SH-SY5Y (cell line): ENCODE results near the gene NHLRC4.

ENCODE experiments used
- GATA2 ChIP-seq: IDR thresholded peaks from 2 replicates; pipeline ENCODE4 v1.6.1; 2011; ENCODE audit warnings: mild to moderate bottlenecking, low read depth, low read length
- GATA3 ChIP-seq: IDR thresholded peaks from 2 replicates; pipeline ENCODE4 v1.6.1; 2011; ENCODE audit warnings: low read depth, mild to moderate bottlenecking, low read length, moderate library complexity

NHLRC4 gene

DNA sequence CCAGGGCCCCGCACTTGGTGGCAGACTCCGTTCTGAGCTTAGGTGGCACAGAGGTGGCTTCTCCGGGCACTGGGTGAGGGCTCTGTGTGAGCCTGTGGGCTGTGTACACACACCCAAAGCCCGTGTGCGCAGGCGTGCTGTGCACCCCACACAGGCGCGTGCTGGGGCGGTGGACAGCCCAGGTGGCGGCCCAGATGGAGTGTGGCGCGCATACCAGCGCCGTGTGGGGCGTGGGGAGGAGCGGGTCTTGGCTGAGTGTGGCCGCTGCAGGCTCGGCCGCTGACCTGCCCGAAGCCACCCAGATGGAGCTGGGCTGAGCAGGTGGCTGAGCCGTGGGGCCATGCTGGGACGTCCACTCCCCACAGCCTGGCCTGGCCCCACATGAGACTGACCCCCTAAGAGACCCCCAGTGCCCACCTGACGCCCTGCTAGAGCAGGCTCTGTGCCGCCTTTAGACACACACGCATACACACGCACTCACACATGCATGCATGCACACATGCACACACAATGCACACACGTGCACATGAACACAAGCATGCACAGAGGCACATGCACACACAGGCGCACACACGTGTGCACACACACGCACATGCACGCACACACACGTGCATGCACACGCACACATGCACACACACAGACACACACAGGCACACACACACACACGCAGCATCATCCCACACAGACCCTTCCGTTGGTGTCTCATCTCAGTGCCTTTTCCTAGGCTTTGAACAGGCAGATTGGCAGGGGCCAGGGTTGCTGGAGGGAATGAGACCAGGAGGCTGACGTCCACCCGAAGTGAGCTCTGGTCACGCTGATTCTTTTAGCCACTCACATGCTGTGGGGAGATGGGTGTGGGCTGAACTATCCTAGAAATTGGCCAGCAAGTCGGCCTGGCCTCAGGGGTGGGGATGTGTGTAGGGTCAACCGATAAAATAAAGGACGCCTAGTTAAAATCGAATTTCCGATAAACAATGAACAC lies 4.6 kb upstream of the NHLRC4 start:
- TF ChIP-seq GATA3 (no peak), GATA2 (no peak)

DNA sequence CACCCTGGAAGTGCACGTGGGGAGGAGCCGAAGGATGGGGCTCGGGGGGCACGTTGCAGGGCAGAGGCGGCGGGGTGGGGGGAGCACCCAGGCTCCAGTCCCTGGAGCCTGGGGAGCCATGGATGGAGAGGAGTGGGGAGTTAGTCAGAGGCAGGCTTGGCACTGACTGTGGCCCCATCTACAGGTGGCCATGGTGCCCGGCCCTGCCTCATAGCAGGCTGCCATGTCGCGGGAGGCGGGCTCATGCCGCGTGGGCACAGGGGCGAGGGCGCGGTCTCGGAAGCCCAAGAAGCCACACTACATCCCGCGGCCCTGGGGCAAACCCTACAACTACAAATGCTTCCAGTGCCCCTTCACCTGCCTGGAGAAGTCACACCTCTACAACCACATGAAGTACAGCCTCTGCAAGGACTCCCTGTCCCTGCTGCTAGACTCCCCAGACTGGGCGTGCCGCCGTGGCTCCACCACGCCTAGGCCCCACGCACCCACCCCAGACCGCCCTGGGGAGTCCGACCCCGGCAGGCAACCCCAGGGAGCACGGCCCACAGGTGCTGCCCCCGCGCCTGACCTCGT lies 3.6 kb upstream of the NHLRC4 start:
- TF ChIP-seq GATA2 (no peak), GATA3 (no peak)

DNA sequence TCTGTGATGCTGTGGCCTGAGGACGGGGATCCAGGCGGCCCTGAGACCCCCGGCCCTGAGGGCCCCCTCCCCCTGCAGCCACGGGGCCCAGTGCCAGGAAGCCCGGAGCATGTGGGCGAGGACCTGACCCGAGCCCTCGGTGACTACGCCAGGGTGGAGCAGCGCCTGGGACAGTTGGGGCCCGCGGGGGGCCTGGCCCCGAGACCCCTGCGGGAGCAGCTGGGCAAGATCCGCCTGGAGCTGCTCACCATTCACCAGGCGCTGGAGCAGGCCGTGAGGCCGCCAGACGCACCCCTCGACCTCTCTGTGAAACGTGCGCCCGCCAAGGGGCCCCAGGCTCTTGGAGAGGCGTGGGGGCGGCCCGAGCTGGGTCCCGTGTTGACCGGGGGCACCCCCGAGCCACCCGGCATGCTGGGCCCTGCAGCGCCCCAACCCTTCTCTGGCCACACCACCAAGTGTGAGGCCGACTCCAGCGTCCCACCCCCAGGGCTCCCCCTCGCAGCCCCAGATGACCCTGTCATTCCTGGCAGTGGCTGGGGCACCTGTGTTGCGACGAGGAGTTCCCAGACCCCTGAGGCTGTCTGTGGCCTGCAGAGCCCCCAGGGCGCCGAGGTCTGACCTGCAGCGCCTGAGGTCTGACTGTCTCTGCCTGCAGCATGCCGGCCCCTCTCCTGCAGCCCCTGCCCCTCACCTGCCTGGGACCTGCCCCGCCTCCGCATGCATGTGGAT lies 2.0 kb upstream of the NHLRC4 start:
- TF ChIP-seq GATA2 (no peak), GATA3 (no peak)

DNA sequence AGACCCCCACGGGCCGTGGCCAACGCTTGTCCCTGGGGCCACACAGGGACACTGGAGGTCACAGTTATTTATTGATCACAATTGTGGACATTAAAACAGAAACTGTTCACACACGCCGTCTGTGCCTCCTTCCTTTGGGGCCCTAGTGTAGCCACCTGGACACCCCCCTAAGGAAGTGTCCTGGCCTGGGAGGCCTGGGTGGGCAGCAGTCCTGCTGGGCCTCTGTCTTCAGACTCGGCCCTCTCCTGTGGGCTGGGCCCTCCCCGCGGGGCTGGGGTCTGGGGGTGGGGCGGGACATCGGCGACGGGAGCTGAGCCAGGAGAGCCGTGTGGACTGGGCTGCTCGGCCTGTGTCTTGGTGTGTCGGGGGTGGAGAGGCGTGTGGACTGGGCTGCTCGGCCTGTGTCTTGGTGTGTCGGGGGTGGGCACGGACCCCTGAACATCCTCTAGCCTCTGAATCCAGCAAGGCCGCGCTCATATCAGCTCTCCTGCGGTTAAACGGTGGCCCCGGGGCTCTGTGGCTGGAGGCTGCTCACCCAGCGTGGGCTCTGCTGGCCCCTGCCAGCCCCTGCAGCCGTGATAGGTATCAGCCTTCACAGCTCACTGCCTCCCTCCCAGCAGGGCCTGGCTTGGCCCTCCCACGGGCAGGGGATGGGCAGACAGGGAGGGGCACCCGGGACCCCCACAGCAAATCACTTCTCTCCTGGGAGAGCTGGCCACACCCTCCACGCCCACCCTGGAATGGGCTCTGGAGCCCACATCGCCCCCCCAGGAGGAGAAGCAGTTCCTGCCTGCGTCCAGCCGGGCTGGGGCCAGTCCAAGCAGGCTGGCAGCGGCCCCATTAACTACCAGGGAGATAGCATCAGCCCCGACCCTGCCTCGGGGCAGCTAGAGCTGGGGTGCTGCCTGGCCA lies 1.1 kb upstream of the NHLRC4 start:
- TF ChIP-seq GATA2 = peak; percentile 98
- TF ChIP-seq GATA3 = no peak

DNA sequence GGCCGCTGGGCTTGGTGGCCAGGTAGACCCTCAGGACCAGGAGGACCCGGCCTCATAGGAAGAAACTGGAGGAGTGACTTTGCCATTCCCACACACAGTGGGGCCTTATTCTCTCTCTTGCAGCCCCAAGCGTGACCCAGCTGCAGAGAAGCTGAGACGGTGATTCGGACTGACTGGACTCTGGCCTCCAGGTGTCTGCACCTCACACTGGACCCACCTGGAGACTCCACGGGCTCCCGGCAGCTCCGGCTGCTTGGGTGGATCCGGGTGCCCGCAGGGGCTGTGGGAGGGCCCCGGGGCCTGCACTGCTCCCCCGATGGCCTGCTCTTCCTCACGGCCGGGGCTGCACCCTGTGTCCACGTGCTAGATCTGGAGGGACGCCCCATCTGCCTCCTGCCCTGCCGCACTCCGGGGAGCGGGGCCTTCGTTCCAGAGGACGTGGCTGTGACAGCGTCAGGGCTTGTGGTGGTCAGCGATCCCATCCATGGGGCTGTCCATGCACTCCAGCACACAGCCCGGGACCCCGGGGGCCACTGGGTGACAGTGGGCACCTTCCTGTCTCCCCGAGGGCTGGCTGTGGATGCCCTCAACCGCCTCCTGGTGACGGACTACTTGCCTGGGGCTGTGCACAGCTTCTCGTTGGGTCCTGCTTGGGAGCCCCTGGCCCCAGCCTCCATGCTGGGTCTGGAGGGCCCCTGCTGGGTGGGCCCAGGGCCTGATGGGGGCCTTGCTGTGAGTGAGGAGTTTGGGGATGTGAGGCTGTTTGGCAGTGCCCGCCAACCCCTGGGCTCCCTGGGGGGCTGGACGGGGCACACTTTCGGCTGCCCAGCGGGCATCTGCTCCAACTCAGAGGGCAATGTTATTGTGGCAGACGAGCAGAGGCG lies 810 bp downstream of the NHLRC4 start:
- TF ChIP-seq GATA2 (no peak), GATA3 (no peak)

DNA sequence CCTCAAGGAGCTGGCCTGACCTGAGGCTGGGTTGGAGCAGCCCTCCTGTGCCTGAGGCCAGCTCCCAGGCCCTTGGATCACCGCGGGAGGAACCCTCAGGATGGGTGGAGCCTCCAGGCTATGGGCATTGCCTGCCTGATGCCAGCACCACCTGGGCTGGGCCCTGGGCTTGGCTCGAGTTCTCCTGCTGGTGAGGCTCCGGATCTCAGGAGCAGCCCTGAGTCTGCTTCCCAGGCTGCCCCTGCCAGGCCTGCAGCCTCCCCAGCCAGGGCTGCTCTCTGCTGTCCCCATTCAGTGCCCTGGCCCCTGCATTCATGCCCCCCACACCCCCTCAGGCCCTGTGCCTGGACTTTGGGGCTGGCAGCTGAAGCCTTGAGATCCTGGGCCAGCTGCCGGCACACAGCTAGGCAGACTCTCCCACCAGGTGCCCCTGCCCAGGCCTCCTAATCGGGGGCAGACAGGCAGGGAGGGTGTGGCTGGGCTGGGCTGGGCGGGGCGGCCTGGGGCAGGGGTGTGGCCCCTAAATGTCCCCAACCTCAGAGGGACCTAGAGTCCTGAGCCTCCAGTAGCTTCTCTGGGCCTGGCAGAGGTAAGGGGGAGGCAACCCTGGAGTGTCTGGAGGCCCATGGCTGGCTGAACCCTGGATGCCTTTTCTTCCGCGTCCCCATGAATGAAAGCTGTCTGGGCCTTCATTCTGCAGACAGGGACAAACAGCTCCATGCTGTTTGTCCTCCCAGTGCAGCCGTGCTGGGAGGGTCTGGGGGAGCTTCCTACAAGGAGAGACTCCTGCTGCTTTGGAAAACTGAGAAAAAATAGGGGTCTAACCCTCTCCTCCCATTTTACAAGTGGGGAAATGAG lies 1.8 kb downstream of the NHLRC4 start:
- TF ChIP-seq GATA3 (no peak), GATA2 (no peak)

DNA sequence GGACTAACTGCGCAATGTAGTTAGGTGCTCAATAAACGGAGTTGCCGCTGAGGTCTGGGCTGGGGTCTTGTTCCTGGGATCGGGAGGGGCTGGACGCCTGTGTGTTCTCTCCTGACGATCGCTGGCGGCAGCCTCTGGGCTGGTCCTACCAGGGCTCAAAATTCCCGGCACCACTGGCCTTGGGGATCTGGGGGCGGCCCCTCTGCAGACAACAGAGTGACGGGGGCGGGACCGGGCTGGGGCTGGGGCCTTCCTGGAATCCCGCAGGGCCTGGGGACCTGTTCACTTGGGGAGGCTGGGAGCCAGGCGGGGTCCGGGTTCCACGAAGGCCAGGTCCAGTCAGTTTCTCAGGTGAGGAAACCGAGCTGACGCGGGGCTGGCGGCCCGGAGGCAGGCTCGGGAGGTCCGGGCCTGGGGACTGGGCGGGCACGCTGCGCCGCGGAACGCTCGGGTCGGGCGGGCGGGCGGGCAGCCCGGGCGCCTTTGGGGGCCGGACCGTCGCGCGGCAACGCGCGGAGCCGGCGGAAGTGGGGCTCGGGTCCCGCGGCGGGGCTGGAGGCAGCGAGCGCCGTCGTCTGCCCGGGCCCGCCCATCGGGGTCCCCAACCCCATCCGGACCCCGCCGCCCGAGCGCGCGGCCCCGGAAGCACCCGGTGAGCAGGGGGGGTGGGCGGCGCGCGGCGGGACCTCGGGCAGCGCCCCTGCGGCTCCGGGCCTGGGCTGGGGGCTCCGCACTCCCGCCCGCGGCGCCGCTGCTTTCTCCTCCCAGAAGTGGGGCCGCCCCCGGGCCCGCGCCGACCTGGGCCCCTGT lies 2.8 kb downstream of the NHLRC4 start, which contains the start of gene PIGQ:
TSS of gene PIGQ (plus strand) at position 524 of the 810 bp plus-strand sequence. CDS start 4,107 bp downstream, outside the sequence.
- TF ChIP-seq GATA3 (no peak), GATA2 (no peak)

DNA sequence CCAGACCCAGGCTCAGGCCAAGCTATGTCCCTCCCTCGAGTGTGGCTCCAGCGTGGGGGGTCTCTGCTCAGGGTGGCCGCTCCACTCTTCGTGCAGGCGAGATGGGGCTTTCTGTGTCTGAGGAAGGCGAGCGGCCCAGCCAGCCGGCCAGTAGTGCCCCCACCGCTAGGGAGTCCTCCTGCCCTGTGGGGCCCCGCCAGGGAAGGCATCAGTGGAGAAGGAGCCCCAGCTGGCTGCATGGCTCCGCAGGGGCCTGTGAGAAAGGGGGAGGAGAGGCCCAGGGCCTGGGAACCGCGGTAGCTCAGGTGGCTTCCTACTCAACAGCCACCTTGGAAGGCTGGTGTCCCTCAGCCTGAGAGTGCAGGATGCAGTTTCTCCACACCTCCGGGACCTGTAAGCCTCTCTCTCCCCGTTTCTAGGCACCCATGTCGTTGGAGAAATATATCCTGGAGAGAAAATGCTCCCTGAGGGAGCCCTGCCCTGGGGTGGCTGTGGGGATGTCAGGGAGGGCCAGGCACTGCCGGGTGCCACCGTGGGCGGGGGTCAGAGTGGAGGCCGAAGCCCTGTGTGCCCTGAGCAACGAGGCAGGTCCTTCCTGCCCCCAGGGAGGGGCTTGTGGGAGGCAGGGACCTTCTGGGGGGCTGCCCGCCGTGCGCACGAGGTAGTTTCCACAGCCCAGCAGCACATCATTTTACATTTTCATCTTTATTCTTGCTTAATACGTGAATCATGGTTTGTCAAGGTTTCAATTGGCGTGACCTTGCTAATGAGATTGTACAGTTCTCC lies 6.3 kb downstream of the NHLRC4 start:
- no peak for TF ChIP-seq GATA3
- TF ChIP-seq GATA2 = no peak

DNA sequence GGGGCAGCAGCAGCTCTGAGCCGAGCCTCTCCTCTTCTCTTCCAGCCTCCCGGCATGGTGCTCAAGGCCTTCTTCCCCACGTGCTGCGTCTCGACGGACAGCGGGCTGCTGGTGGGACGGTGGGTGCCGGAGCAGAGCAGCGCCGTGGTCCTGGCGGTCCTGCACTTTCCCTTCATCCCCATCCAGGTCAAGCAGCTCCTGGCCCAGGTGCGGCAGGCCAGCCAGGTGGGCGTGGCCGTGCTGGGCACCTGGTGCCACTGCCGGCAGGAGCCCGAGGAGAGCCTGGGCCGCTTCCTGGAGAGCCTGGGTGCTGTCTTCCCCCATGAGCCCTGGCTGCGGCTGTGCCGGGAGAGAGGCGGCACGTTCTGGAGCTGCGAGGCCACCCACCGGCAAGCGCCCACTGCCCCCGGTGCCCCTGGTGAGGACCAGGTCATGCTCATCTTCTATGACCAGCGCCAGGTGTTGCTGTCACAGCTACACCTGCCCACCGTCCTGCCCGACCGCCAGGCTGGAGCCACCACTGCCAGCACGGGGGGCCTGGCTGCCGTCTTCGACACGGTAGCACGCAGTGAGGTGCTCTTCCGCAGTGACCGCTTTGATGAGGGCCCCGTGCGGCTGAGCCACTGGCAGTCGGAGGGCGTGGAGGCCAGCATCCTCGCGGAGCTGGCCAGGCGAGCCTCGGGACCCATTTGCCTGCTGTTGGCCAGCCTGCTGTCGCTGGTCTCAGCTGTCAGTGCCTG lies 7.4 kb downstream of the NHLRC4 start:
- TF ChIP-seq GATA3 (no peak), GATA2 (no peak)
